Right lobe of liver (tissue), 6 donors: ENCODE results near the gene GUK1. TPM values are rescaled to one million over a fixed set of nuclear protein-coding genes. Genes with fewer than 3 reads are reported as not detected.
"Not testable (repeated sequence)": the region's sequence is repeated elsewhere in the genome, so short reads cannot be mapped to it uniquely, and the experiment has no call there.

Experiments used
- ATAC-seq, 4 donors: fragments of 200-7000 bp; cut with Tn5 transposase; one replicate each; pipeline ENCODE4 v1.9.1; 2020; ENCODE audit warnings: mild to moderate bottlenecking in 4 of 4, moderate library complexity in 4 of 4
- DNase-seq, 3 donors: peaks; one replicate each; pipeline ENCODE4 v3.0.0-alpha.2; 2020
- H3K27ac ChIP-seq, 3 donors: fragments of 200-600 bp; one replicate each; pipeline ENCODE4 v1.8.0; 2022
- H3K27me3 ChIP-seq, 2 donors: fragments of 200-600 bp; one replicate each; pipeline ENCODE4 v1.8.0; 2022
- H3K36me3 ChIP-seq, 4 donors: fragments of 200-600 bp; sonication (generic) in 1 of 4; one replicate each; pipeline versions ENCODE4 v1.5.1 to v1.8.0; 2017 to 2022; ENCODE audit warnings: control low read depth in 1 of 4
- H3K4me1 ChIP-seq, 4 donors: fragments of 200-600 bp; sonication (generic) in 1 of 4; one replicate each; pipeline versions ENCODE4 v1.5.1 to v1.8.0; 2017 to 2022; ENCODE audit warnings: control low read depth in 1 of 4
- H3K4me3 ChIP-seq, 3 donors: fragments of 200-600 bp; one replicate each; pipeline ENCODE4 v1.8.0; 2022
- H3K9me3 ChIP-seq, 4 donors: fragments of 200-600 bp; sonication (generic) in 1 of 4; one replicate each; pipeline versions ENCODE4 v1.5.1 to v1.8.0; 2017 to 2022; ENCODE audit warnings: control low read depth in 1 of 4
- POLR2A ChIP-seq: fragments of 450-650 bp; IDR thresholded peaks from one replicate; pipeline ENCODE4 v1.6.1; 2017; ENCODE audit warnings: antibody characterized with exemption, mild to moderate bottlenecking
- WGBS: methylation state at CpG from one replicate; pipeline ENCODE4 v1.1.6; 2018; ENCODE audit warnings: low coverage, low lambda C conversion rate; ENCODE audit not compliant: insufficient coverage; ENCODE audit errors: missing lambda C conversion rate; 5-methylcytosine and 5-hydroxymethylcytosine counted together
- intact Hi-C, 2 donors: fragments of 100-400 bp; cut with DNase I; formaldehyde crosslinking; loops; one replicate each; pipeline versions ENCODE4 v1.11.2 to v1.14.1; 2022
- total RNA-seq, 6 experiments: library from RNA; depleted of rRNA in 2 of 6; stranded (reverse); fragments of >200 nt in 2 of 6; fragmentation: NEBNext Ultra II Directional in 3 of 6; extraction: Animal tissue kit (Norgen Biotek cat#: 25700) in 3 of 6; gene quantifications; one replicate each; pipeline versions ENCODE4 v1.1.0 to v1.2.4, GENCODE V29; 2016 to 2023
- TF ChIP-seq, protein P1 (sequence below), 4 donors: fragments of 200-600 bp in 3 of 4; fragments of 450-650 bp in 1 of 4; IDR thresholded peaks; one replicate each; pipeline versions ENCODE4 v1.5.1 to v1.8.0; 2016 to 2022; ENCODE audit warnings: antibody characterized with exemption in 4 of 4, mild to moderate bottlenecking in 2 of 4
- donor health status: DM: no; HTN: yes; CAD: no.
- donor health status: DM: no; HTN: no; CAD: no.
- donor health status: DM: no; HTN: no; CAD: no.
- donor health status: DM: no; HTN: yes; CAD: no.
- donor health status: DM: no; HTN: yes; CAD: no.

Gene GUK1
- total RNA-seq, 6 experiments from 2014 or later: 78.0 to 235 (median 108) TPM

DNA sequence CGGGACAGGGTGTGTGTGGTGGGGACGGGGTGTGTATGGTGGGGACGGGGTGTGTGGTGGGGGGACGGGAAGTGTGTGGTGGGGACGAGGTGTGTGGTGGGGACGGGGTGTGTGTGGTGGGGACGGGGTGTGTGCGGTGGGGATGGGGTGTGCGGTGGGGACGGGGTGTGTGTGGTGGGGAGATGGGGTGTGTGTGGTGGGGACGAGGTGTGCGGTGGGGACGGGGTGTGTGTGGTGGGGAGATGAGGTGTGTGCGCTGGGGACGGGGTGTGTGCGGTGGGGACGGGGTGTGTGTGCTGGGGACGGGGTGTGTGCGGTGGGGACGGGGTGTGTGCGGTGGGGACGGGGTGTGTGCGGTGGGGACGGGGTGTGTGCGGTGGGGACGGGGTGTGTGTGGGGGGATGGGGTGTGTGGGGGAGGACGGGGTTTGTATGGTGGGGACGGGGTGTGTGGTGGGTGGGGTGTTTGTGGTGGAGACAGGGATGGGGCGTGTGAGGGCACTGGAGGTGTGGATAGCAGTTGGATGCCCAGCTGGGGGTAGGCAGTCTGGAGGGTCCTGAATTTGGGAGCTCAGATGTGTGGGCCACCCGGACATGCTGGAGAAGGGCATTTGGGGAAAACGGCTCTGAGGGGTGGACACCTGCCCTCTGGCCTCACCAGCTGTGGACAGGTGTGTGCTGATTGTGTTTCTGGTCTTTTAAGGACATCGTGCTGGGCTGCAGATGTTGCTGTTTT is 42.4 kb downstream of the GUK1 start:
- H3K27ac ChIP-seq: no peak overlapping the region
- no peaks in the 10 kb centered on the region for H3K36me3 ChIP-seq
- intact Hi-C loops: no loop called here
- no peaks in the 10 kb centered on the region for H3K27me3 ChIP-seq
- TF ChIP-seq POLR2A: no peak
- TF ChIP-seq, protein P1, sequence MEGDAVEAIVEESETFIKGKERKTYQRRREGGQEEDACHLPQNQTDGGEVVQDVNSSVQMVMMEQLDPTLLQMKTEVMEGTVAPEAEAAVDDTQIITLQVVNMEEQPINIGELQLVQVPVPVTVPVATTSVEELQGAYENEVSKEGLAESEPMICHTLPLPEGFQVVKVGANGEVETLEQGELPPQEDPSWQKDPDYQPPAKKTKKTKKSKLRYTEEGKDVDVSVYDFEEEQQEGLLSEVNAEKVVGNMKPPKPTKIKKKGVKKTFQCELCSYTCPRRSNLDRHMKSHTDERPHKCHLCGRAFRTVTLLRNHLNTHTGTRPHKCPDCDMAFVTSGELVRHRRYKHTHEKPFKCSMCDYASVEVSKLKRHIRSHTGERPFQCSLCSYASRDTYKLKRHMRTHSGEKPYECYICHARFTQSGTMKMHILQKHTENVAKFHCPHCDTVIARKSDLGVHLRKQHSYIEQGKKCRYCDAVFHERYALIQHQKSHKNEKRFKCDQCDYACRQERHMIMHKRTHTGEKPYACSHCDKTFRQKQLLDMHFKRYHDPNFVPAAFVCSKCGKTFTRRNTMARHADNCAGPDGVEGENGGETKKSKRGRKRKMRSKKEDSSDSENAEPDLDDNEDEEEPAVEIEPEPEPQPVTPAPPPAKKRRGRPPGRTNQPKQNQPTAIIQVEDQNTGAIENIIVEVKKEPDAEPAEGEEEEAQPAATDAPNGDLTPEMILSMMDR (IDR thresholded peaks at IDR 0.05): no peak
- H3K4me3 ChIP-seq: no peak overlapping the region
- 85% methylated on average over 25 of the region's 32 CpGs for WGBS
- DNase-seq (no peak), ATAC-seq (no peak)
- no peaks in the 10 kb centered on the region for H3K4me1 ChIP-seq
- H3K9me3 ChIP-seq: no peaks in the 10 kb centered on the region

DNA sequence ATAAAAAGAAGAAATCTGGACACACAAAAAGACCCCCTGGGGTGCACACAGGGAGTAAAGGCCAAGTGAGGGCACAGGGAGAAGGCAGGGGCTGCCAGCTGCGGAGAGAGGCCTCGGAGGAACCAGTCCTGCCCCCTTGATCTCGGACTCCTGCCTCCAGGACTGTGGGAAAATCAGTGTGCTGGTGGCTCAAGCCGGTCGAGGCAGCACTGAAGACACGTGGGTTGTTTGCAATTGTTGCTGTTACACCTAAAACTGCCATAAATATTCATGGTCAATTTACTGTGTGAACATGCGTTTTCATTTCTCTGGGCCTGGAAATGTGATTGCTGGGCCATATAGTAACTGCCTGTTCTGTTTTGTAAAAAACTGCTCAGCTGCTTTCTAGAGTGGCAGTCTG is 44.1 kb downstream of the GUK1 start:
- intact Hi-C loops: no loop called here
- Histone ChIP-seq H3K4me1 (no peaks in the 10 kb centered on the region), H3K27ac (no peak overlapping the region), H3K36me3 (no peaks in the 10 kb centered on the region), H3K4me3 (no peak overlapping the region), H3K9me3 (no peaks in the 10 kb centered on the region), H3K27me3 (no peaks in the 10 kb centered on the region)
- no peak for ATAC-seq
- TF ChIP-seq, protein P1 (IDR thresholded peaks at IDR 0.05): no peak
- no peak for DNase-seq
- WGBS: 81% methylated on average over 3 of the region's 7 CpGs

DNA sequence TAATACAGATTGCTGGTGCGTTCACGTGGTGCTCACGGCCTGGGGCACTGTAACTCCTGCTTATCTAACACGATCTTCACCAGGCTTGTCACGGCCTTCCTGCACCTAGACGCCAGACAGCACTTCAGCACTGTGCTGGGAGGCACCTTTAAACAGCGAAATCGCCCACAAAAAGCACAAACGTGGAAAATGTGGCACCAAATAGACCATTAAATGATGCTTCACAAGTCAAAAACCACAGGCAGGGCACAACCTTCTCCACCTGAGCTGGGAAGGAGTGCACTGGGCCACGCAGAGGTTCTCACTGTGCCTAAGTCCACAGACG is 45.5 kb downstream of the GUK1 start:
- H3K36me3 ChIP-seq: no peaks in the 10 kb centered on the region
- H3K27ac ChIP-seq: no peak overlapping the region
- H3K9me3 ChIP-seq: no peaks in the 10 kb centered on the region
- DNase-seq (no peak), ATAC-seq (peak in 1 of 4 donors; percentile 9)
- H3K4me3 ChIP-seq: no peak overlapping the region
- intact Hi-C loops: no loop called here
- 67% methylated on average over 4 of the region's 11 CpGs for WGBS
- H3K4me1 ChIP-seq: no peaks in the 10 kb centered on the region
- TF ChIP-seq POLR2A: no peak
- TF ChIP-seq, protein P1 (IDR thresholded peaks at IDR 0.05): no peak
- H3K27me3 ChIP-seq: no peaks in the 10 kb centered on the region

DNA sequence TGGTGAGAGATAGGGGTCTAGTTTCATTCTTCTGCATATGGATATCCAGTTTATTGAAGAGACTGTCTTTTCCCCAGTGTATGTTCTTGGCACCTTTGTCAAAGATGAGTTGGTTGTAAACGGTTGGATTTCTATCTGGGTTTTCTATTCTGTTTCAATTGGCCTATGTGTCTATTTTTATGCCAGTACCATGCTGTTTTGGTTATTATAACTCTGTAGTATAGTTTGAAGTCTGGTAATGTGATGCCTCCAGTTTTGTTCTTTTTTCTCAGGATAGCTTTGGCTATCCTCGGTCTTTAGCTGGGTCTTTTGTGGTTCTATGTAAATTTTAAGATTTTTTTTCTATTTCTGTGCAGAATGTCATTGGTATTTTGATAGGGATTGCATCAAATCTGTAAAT is 48.2 kb downstream of the GUK1 start:
- ATAC-seq, DNase-seq, H3K4me1 ChIP-seq, H3K4me3 ChIP-seq, H3K36me3 ChIP-seq, H3K27ac ChIP-seq, H3K27me3 ChIP-seq, H3K9me3 ChIP-seq, intact Hi-C loops: not testable (repeated sequence)
- WGBS: 67% methylated on average over 2 of the region's 2 CpGs

DNA sequence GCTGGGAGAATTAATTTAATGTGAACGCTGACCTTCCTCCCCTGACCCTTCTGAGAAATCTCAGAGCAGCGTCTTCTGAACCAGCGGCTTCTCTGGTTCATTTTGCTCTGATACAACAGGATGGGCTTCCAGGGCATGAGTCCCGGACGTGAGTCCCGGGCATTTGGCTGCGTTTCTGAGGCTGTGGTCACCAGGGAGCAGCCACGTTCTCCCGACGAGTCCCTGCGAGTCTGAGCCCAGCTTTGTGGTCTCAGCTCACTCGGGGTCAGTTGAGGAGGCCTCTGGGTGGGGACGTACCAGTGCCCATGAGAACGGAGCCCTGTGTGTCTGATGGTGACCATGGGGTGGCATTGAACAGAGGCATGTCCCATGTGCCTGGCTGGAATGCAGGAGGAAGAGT is 50.1 kb downstream of the GUK1 start:
- 82% methylated on average over 7 of the region's 14 CpGs for WGBS
- Histone ChIP-seq H3K36me3 (no peaks in the 10 kb centered on the region), H3K27ac (no peak overlapping the region), H3K4me1 (no peaks in the 10 kb centered on the region), H3K9me3 (no peaks in the 10 kb centered on the region), H3K4me3 (no peak overlapping the region), H3K27me3 (no peaks in the 10 kb centered on the region)
- intact Hi-C loops: no loop called here
- ATAC-seq: no peak
- TF ChIP-seq POLR2A: no peak
- TF ChIP-seq, protein P1 (IDR thresholded peaks at IDR 0.05): no peak
- no peak for DNase-seq
